NCI-H1436 treated with DMSO at 0.1 percent for 48 hours (cell line): ENCODE data around the gene EYA2.
"Not testable (repeated sequence)": the region's sequence is repeated elsewhere in the genome, so short reads cannot be mapped to it uniquely, and the experiment has no call there.

ENCODE experiments used
- DNase-seq: peaks from one replicate; lab custom pipeline; 2025; lab: John Stamatoyannopoulos, UW

The EYA2 gene

GRCh38 chr20:47175493-47175892, 280.9 kb downstream of the EYA2 start:
- DNase-seq: no peak

DNA sequence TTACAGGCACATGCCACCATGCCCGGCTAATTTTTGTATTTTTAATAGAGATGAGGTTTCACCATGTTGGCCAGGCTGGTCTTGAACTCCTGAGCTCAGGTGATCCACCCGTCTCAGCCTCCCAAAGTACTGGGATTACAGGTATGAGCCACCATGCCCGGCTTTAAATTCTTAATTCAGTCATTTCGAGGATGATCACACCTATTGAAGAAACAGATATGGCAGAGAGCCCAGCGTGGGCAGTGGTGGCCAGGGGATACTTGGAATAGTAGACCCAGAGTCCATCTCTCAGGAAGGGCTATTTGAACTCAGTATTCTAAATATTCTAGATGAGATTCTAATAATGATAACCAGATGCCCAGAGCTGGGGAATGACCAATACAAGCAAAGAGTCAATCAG, 281.6 kb downstream of the EYA2 start:
- DNase-seq: not testable (repeated sequence)

- DNase-seq: no peak
Measured at GRCh38 chr20:47178277-47178676, 283.6 kb downstream of the EYA2 start.

DNA sequence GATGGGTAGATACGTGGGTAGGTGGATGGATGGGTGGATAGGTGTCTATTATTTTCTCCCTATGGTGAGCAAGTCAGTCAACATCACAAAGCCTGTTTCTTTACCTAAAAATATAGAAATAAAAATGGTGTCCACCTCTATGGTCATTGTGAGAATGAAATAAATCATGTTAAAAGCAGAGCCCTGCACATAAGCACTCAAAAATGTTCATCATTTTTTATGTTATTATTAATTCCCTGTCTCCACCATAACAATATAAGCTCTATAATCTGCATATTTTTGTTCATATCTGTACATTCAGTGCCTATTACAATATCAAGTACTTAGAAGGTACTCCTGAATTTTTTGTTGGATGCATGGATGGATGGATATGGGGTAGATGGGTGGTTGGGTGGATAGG, 284.2 kb downstream of the EYA2 start:
- no peak for DNase-seq

- DNase-seq: no peak
Measured at GRCh38 chr20:47179267-47179666, 284.6 kb downstream of the EYA2 start.

DNA sequence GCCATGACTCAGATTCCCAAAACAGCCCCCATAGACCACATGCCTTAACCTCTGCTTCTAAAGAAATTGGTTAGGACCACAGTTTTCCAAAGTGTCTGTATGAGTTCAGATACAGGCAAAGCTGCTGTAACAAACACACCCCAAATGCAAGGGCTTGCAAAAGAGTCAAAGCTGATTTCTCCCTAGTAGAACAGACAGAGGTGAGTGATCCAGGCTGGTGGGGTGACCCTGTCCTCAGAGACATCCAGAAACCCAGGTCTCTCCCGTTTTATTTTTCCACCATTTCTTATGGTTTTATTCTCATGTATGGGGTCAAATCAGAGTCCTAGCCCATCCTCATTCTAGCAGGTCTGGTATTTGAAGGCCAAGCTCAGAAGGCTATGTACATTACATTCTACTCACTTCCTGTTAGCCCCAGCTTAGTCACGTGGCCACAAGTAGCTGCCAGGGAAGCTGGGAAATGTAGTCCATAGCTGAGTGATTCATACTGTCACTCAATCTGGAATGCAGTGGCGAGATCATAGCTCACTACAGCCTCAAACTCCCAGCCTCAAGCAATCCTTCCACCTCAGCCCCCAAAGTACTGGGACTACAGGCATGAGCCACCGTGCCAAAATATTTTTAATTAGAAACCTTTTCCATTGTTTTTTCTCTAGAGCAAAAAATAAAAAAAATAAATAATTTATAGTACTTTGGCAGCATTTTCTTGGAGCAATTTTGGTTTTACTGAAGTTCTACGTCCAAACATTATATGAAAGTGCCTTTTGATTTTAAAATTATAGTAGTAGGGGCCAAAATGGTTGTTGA, 286.6 kb downstream of the EYA2 start:
- no peak for DNase-seq

DNA sequence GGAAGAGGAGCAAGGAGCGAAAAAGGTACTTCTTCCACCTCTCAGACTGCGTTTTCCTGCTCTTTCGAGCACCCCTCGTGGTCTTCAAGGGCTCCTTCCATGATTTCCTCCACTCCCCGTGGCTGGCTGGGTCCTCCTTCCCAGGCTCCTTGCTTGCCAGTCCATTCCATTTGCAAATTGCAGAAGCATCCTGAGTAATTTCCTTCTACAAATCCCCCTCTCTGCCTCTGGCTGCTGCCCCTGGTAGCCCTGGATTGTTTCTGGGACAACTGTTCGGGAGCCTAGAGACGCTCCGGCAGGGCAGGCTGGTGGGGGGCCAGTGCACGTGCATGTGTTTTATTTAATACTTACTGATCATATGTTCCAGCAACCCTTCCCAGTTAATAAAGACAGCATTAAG, 288.7 kb downstream of the EYA2 start:
- no peak for DNase-seq

DNA sequence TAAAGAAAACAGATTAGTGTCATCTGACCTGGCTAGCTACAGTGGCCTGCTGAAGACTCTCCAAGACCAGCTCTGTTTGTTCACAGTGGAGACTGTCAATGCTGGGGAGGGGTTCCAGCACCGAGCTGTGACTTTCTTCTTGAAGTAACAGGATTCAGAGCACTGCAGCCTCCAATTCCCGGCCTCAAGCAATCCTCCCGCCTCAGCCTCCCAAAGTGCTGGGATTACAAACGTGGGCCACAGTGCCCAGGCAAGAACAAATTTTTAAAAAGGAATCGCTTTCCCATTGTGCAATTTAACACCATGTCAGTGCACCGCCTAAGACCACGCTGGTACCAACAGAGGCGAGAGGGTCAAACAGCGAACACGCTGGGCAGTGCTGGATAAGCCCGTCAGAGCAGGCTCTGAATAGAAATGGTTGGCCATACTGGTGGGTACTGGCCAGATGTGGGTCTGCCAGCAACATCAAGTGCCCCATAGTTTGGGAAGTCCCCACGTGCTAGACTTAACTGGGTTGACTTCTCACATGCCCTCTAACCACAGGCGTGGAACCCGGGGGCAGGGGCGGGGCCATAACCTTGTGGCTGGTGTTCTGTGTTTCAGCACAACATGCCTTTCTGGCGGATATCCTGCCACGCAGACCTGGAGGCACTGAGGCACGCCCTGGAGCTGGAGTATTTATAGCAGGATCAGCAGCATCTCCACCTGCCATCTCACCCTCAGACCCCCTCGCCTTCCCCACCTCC, 293.0 kb downstream of the EYA2 start:
- no peak for DNase-seq

DNA sequence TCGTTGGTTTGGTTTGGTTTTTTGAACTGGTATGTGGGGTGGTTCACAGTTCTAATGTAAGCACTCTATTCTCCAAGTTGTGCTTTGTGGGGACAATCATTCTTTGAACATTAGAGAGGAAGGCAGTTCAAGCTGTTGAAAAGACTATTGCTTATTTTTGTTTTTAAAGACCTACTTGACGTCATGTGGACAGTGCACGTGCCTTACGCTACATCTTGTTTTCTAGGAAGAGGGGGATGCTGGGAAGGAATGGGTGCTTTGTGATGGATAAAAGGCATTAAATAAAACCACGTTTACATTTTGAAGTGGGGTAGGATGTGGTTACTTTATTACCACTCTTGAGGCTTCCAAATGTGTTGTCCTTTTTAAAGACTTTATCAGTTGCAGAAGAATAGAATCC, 293.9 kb downstream of the EYA2 start:
- DNase-seq: no peak

DNA sequence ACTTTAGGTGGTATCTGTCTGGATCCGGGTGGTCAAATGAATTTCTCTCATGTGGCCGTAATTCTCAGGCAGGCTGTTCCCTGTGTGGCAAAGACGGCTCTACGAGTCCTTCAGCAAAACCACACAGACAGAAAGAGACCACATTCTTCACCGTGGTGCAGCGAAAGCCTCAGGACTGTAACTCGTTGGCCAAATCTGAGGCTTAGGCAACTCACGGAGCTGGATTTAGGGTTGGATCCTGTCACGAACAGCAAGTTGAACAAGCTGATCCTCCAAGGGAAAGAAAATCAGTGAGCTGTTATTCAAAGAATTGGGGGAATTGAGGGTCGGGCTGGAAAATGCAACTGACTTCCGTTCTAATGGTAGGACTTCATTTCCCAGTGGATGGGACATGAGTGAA, 294.4 kb downstream of the EYA2 start:
- DNase-seq: no peak

DNA sequence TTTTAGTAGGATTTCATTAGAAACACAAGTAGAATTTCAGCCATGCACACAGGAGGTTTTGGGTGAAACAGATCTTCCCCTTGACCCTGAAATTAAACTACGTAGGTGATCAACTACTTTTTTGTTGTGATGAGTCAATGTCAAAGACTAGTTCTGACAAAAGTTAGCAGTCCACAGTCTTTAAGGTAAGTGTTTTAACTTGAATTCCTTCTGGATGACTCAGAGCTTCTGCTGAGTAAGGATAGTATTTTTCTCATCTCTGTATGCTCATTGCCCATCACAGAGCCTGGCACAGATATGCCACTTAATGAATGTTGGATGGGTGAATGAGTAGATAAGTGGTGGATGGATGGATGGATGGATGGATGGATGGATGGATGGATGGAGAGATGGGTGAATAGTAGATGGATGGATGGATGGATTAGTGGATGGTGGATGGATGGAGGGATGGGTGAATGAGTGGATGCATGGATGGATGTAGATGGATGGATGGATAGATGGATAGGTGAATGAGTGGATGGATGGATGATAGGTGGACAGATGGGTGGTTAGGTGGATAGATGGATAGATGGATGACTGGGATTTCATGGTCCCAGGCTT, 296.5 kb downstream of the EYA2 start:
- DNase-seq: no peak

GRCh38 chr20:47191956-47192355, 297.3 kb downstream of the EYA2 start:
- DNase-seq: no peak

- no peak for DNase-seq
Measured at GRCh38 chr20:47195573-47195972, 300.9 kb downstream of the EYA2 start.

DNA sequence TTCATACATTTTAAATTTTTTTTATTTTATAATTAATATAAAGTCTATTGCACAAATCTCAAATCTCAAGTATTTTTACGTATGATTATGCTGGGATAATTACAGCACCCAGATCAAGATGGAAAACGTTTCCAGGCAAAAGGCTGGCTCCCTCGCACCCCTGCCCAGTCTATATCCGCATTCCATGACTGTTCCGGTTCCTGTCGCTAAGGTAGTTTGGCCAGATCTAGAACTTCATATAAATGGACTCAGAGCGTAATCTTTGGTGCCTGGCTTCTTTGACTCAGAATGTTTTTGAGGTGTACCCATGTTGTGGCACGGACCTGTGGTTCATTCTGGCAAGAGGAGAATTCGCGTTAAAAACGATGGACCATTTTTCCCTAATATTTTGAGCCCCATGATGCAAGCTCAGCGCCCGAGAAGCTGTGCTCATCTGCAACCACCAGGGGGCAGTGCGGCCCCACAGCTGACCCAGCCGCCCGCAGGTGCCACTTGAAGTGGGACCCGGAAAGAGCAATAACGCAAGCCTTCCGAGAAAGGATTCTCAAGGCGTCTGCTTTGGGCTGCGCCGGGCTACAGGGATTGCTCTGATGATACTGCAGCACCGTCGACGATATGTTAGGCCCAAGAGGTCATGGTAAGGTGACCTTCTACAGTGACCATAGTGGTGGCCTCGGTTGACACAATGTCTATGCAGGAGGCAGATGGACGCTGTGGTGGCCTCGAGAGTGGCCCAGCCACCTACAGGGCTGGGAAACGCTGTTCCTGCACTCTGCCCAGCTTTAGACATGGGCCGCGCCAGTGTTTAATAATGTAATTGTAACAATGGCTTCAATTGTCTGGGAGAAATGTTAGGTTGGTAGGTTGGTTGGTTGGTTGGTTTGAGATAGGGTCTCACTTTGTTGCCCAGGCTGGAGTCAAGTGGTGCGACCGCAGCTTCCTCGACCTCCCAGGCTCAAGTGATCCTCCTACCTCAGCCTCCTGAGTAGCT, 301.7 kb downstream of the EYA2 start:
- DNase-seq: no peak

DNA sequence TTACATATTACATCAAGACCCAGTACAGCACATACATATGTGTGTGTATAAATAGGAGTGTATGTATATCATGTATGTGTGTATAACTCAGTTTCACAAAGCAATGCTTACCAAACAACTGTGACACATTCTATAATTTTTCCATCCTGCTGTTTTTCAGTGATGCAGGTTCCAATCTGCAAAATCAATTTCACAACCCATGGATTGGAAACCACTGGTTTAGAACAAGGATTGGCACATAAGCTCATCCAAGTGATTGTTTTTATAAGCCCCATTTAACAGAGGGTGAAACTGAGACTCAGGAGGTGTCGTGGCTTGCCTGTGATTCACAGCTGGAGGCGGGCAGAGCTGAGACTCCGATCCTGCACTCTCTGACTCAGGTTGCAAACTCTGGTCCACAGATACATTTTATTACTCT, 303.6 kb downstream of the EYA2 start:
- DNase-seq: no peak

DNA sequence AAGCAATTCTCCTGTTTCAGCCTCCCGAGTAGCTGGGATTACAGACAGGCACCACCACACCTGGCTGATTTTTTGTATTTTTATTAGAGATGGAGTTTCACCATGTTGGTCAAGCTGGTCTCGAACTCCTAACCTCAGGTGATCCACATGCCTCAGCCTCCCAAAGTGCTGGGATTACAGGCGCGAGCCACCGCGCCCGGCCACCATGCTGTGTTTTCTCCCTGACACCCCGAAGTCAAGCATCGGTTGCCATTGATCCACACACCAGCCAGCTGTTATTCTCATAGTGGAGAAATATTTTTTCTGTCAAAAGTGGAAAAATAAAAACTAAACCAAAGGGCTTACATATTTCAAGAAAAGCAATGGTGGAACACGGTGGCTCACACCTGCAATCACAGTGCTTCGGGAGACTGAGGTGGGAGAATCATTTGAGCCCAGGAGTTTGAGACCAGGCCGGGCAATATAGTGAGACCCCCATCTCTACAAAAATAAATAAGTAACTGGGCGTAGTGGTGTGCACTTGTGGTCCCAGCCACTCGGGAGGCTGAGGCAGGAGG, 304.4 kb downstream of the EYA2 start:
- no peak for DNase-seq

GRCh38 chr20:47201074-47201730, 306.6 kb downstream of the EYA2 start:
- no peak for DNase-seq

DNA sequence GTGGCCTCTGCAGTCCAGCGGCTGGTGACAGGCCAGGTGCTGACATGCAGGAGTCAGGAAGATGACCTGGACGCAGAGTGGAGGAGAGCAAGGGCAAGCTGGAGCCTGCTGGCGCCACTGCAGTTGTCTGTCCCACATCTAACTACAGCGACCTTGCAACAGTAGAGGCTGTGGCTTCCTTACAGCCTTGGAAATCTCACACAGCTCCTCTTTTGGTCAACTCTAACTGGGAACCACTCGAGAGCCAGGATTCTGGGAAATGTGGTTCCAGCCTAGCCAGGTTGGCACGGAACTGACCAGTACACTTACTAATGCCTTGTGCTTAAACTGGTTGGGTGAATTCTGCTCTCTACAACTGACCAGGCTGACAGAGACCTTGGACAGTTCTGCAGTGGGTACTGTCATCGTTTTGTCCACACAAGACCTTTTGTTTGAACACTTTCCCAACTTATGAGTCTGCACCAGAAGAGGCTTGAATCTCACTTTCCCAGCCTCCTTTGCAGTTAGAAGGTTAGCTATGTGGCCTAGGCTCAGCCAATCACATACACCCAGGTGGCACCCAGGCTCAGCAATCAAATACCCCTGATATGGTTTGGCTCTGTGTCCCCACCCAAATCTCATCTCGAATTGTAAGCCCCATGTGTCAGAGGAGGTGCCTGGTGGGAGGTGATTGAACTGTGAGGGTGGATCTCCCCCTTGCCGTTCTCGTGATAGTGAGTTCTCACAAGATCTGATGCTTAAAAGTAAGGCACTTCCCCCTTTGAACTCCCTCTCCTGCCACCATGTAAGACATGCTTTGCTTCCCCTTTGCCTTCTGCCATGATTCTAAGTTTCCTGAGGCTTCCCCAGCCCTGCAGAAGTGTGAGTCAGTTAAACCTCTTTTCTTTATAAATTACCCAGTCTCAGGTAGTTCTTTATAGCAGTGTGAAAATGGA, 308.4 kb downstream of the EYA2 start:
- DNase-seq: no peak

DNA sequence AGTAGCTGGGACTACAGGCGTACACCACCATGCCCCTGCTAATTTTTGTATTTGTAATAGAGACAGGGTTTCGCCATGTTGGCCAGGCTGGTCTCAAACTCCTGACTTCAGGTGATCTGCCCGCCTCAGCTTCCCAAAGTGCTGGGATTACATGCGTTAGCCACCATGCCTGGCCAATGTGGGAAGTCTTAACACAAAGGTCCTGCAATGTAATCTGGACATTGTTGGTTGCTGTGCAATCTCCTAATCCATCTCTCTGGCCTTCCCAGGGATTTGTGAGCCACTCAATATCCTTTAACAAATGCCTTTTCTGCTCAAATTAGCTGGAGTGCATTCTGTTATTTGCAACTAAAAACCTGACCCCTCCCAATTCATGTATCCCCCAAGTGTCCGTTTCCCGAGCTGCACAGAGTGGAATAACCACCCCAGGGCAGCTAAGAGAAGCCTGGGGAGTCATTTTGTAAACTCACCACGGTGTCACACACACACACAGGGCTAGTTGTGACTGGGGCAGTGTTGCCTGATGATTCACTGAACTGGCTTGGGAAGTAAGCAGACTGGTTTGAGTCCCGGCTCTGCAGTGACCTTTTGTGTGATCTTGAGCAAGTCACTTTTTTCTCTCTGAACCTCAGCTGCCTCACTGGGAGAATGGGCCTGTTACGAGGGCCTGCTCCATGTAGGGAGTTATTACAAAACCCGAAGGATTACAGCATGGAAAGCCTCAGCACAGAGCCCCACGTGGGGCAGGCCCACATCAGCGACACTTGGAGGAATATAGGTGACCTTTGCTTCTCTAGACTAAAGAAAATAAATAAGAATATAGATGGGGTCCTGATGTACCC, 309.6 kb downstream of the EYA2 start:
- DNase-seq: no peak
